ACC112 (cell line): ENCODE data around the gene METRN.

Experiments
- H2AFZ ChIP-seq: fragments of 200-600 bp; sonication (generic); one replicate; pipeline ENCODE4 v1.6.0; 2017; ENCODE audit warnings: antibody characterized with exemption, low read length; ENCODE audit not compliant: unreplicated experiment
- H3K27ac ChIP-seq: fragments of 200-600 bp; sonication (generic); 2 replicates; pipeline ENCODE4 v1.5.1; 2014; ENCODE audit warnings: low read depth, mild to moderate bottlenecking, antibody characterized with exemption, low read length, moderate library complexity
- H3K27me3 ChIP-seq: fragments of 200-600 bp; sonication (generic); 2 replicates; pipeline ENCODE4 v1.6.1; 2014; ENCODE audit warnings: mild to moderate bottlenecking, antibody characterized with exemption, low read length, moderate library complexity, mixed read lengths; ENCODE audit not compliant: insufficient read depth
- H3K36me3 ChIP-seq: fragments of 200-600 bp; sonication (generic); 2 replicates; pipeline ENCODE4 v1.6.1; 2016; ENCODE audit warnings: mild to moderate bottlenecking, antibody characterized with exemption, low read length, moderate library complexity, mixed read lengths; ENCODE audit not compliant: insufficient read depth
- H3K4me1 ChIP-seq: fragments of 200-600 bp; sonication (generic); one replicate; pipeline ENCODE4 v1.6.1; 2016; ENCODE audit warnings: low read length, mixed read lengths; ENCODE audit not compliant: insufficient read depth, unreplicated experiment, control insufficient read depth
- H3K4me3 ChIP-seq: fragments of 200-600 bp; sonication (generic); 2 replicates; pipeline ENCODE4 v1.5.1; 2014; ENCODE audit warnings: mild to moderate bottlenecking, low read depth, low read length
- H3K79me2 ChIP-seq: fragments of 200-600 bp; sonication (generic); one replicate; pipeline ENCODE4 v1.6.0; 2016; ENCODE audit warnings: low read length; ENCODE audit not compliant: control insufficient read depth, unreplicated experiment, insufficient read depth

Gene METRN

GRCh38 chr16:765488-765865 is 50.6 kb downstream of the METRN start:
- Histone ChIP-seq H2AFZ (no peak overlapping the region), H3K79me2 (no peaks in the 10 kb centered on the region), H3K27ac (no peak overlapping the region), H3K36me3 (no peaks in the 10 kb centered on the region), H3K27me3 (no peaks in the 10 kb centered on the region), H3K4me3 (no peak overlapping the region), H3K4me1 (no peaks in the 10 kb centered on the region)

- Histone ChIP-seq H2AFZ (no peak overlapping the region), H3K79me2 (no peaks in the 10 kb centered on the region), H3K4me3 (no peak overlapping the region), H3K36me3 (no peaks in the 10 kb centered on the region), H3K27ac (no peak overlapping the region), H3K27me3 (no peaks in the 10 kb centered on the region), H3K4me1 (no peaks in the 10 kb centered on the region)
Measured at GRCh38 chr16:766008-766819, 51.3 kb downstream of the METRN start.

GRCh38 chr16:766820-767640 is 52.1 kb downstream of the METRN start:
- H3K4me1 ChIP-seq = no peaks in the 10 kb centered on the region
- no peak overlapping the region for H3K27ac ChIP-seq
- no peak overlapping the region for H3K4me3 ChIP-seq
- H3K27me3 ChIP-seq = no peaks in the 10 kb centered on the region
- no peak overlapping the region for H2AFZ ChIP-seq
- no peaks in the 10 kb centered on the region for H3K36me3 ChIP-seq
- no peaks in the 10 kb centered on the region for H3K79me2 ChIP-seq

- no peak overlapping the region for H2AFZ ChIP-seq
- no peaks in the 10 kb centered on the region for H3K36me3 ChIP-seq
- H3K27me3 ChIP-seq = no peaks in the 10 kb centered on the region
- H3K79me2 ChIP-seq = no peaks in the 10 kb centered on the region
- no peak overlapping the region for H3K27ac ChIP-seq
- H3K4me3 ChIP-seq = no peak overlapping the region
- H3K4me1 ChIP-seq = no peaks in the 10 kb centered on the region
Measured at GRCh38 chr16:767743-768235, 52.9 kb downstream of the METRN start.

- no peaks in the 10 kb centered on the region for H3K27me3 ChIP-seq
- no peaks in the 10 kb centered on the region for H3K4me1 ChIP-seq
- H3K79me2 ChIP-seq = no peaks in the 10 kb centered on the region
- H3K36me3 ChIP-seq = no peaks in the 10 kb centered on the region
- no peak overlapping the region for H3K27ac ChIP-seq
- H3K4me3 ChIP-seq = no peak overlapping the region
- no peak overlapping the region for H2AFZ ChIP-seq
Measured at GRCh38 chr16:768428-768827, 53.5 kb downstream of the METRN start.
